ENCODE results near the gene DSCAML1. TPM values are rescaled to one million over a fixed set of nuclear protein-coding genes. Genes with fewer than 3 reads are reported as not detected.

Gene DSCAML1
- total and polyA plus RNA-seq, 2 of the 8 experiments (the other 6 are each of a cell fraction or from before 2014, with no cell fraction given), result 0.19 to 0.24 TPM

DNA sequence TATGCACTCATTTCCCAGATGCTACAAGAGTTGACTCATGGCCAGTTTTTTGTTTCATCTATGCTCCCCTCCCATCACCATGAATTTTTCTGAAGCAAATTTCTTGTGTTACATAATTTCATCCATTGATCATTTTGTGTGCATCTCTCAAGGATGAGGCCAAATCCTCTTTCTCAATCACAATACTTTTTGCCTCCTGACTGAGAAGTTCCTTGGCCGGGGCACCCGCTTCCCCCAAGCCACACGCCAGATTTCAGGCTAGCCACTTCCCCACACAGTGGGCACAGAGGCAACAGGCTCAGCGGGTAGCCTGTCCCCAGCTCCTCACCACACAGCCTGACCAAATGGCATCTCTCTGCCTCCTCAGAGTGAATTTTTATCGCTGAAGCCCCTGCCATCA is 9.8 kb upstream of the DSCAML1 start (continued):
- TF ChIP-seq, protein P1, sequence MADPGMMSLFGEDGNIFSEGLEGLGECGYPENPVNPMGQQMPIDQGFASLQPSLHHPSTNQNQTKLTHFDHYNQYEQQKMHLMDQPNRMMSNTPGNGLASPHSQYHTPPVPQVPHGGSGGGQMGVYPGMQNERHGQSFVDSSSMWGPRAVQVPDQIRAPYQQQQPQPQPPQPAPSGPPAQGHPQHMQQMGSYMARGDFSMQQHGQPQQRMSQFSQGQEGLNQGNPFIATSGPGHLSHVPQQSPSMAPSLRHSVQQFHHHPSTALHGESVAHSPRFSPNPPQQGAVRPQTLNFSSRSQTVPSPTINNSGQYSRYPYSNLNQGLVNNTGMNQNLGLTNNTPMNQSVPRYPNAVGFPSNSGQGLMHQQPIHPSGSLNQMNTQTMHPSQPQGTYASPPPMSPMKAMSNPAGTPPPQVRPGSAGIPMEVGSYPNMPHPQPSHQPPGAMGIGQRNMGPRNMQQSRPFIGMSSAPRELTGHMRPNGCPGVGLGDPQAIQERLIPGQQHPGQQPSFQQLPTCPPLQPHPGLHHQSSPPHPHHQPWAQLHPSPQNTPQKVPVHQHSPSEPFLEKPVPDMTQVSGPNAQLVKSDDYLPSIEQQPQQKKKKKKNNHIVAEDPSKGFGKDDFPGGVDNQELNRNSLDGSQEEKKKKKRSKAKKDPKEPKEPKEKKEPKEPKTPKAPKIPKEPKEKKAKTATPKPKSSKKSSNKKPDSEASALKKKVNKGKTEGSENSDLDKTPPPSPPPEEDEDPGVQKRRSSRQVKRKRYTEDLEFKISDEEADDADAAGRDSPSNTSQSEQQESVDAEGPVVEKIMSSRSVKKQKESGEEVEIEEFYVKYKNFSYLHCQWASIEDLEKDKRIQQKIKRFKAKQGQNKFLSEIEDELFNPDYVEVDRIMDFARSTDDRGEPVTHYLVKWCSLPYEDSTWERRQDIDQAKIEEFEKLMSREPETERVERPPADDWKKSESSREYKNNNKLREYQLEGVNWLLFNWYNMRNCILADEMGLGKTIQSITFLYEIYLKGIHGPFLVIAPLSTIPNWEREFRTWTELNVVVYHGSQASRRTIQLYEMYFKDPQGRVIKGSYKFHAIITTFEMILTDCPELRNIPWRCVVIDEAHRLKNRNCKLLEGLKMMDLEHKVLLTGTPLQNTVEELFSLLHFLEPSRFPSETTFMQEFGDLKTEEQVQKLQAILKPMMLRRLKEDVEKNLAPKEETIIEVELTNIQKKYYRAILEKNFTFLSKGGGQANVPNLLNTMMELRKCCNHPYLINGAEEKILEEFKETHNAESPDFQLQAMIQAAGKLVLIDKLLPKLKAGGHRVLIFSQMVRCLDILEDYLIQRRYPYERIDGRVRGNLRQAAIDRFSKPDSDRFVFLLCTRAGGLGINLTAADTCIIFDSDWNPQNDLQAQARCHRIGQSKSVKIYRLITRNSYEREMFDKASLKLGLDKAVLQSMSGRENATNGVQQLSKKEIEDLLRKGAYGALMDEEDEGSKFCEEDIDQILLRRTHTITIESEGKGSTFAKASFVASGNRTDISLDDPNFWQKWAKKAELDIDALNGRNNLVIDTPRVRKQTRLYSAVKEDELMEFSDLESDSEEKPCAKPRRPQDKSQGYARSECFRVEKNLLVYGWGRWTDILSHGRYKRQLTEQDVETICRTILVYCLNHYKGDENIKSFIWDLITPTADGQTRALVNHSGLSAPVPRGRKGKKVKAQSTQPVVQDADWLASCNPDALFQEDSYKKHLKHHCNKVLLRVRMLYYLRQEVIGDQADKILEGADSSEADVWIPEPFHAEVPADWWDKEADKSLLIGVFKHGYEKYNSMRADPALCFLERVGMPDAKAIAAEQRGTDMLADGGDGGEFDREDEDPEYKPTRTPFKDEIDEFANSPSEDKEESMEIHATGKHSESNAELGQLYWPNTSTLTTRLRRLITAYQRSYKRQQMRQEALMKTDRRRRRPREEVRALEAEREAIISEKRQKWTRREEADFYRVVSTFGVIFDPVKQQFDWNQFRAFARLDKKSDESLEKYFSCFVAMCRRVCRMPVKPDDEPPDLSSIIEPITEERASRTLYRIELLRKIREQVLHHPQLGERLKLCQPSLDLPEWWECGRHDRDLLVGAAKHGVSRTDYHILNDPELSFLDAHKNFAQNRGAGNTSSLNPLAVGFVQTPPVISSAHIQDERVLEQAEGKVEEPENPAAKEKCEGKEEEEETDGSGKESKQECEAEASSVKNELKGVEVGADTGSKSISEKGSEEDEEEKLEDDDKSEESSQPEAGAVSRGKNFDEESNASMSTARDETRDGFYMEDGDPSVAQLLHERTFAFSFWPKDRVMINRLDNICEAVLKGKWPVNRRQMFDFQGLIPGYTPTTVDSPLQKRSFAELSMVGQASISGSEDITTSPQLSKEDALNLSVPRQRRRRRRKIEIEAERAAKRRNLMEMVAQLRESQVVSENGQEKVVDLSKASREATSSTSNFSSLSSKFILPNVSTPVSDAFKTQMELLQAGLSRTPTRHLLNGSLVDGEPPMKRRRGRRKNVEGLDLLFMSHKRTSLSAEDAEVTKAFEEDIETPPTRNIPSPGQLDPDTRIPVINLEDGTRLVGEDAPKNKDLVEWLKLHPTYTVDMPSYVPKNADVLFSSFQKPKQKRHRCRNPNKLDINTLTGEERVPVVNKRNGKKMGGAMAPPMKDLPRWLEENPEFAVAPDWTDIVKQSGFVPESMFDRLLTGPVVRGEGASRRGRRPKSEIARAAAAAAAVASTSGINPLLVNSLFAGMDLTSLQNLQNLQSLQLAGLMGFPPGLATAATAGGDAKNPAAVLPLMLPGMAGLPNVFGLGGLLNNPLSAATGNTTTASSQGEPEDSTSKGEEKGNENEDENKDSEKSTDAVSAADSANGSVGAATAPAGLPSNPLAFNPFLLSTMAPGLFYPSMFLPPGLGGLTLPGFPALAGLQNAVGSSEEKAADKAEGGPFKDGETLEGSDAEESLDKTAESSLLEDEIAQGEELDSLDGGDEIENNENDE (IDR thresholded peaks at IDR 0.05; ENCODE audit: insufficient replicate concordance, low read length), result no peak
- TF ChIP-seq KDM4A (IDR thresholded peaks at IDR 0.05; ENCODE audit: low read depth, low read length, severe bottlenecking), result no peak
- no peak for TF ChIP-seq CREB1 (IDR thresholded peaks at IDR 0.05)
- no peak for TF ChIP-seq RFX5 (IDR thresholded peaks at IDR 0.05; ENCODE audit: borderline replicate concordance, low read depth, low read length)
- no peak for TF ChIP-seq RXRA (IDR thresholded peaks at IDR 0.05; ENCODE audit: insufficient read depth, low read depth, low read length)
- TF ChIP-seq USF2 (IDR thresholded peaks at IDR 0.05; ENCODE audit: low read length), result no peak

All from H1 (cell line).